Progenitor cell of endocrine pancreas (in vitro differentiated cells): ENCODE measurements around the gene ASAP3. TPM values are rescaled to one million over a fixed set of nuclear protein-coding genes. Genes with fewer than 3 reads are reported as not detected.

Source experiments
- DNase-seq: peaks from one replicate; pipeline ENCODE4 v3.0.0; 2021; ENCODE audit warnings: low spot score; ENCODE audit not compliant: unreplicated experiment
- H3K27ac Mint-ChIP-seq: 2 replicates; pipeline ENCODE4 v1.8.0; 2021; ENCODE audit warnings: mild to moderate bottlenecking, moderate library complexity, mixed read lengths
- H3K27me3 Mint-ChIP-seq: 2 replicates; pipeline ENCODE4 v1.8.0; 2021; ENCODE audit warnings: mixed read lengths
- H3K36me3 Mint-ChIP-seq: 2 replicates; pipeline ENCODE4 v1.8.0; 2022; ENCODE audit warnings: mixed read lengths; ENCODE audit not compliant: insufficient read depth
- H3K4me1 Mint-ChIP-seq: 2 replicates; pipeline ENCODE4 v1.8.0; 2021; ENCODE audit warnings: low read depth, mixed read lengths
- H3K4me3 Mint-ChIP-seq: 2 replicates; pipeline ENCODE4 v1.8.0; 2021; ENCODE audit warnings: low read depth, mild to moderate bottlenecking, moderate library complexity, mixed read lengths
- H3K9me3 Mint-ChIP-seq: 2 replicates; pipeline ENCODE4 v1.8.0; 2021; ENCODE audit warnings: low read depth, mixed read lengths
- total RNA-seq: library from RNA; stranded (reverse); gene quantifications from 2 replicates; pipeline ENCODE4 v1.2.1, GENCODE V29; 2021
- TF ChIP-seq, protein P1 (sequence below): fragments of 200-600 bp; sonication (generic); IDR thresholded peaks from one replicate; pipeline ENCODE4 v1.5.0; 2021; ENCODE audit warnings: antibody characterized with exemption, mild to moderate bottlenecking; ENCODE audit not compliant: unreplicated experiment

The ASAP3 gene
- total RNA-seq, 1 donor from 2014 or later: 67.8 TPM

DNA sequence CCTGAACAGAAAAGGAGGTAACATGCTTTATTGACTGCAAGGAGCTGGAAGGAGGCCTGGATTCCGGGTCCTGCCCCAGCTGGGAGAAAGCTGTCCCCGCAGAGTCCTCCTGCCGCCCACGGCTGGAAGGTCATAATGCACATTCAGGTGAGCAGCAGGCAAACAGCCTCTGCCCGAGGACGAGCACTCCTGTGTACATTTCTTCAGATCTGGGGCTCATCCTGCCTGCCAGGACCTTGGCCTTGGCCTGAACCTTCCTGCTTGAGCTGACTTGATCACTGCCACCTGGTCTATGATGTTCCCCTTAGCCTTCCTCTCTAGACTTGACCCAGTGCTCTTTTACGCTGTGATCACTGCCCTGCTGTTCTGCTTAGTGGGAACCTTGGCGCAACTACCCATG lies 96.5 kb downstream of the ASAP3 start:
- no peaks in the 10 kb centered on the region for H3K4me1 Mint-ChIP-seq
- TF ChIP-seq, protein P1, sequence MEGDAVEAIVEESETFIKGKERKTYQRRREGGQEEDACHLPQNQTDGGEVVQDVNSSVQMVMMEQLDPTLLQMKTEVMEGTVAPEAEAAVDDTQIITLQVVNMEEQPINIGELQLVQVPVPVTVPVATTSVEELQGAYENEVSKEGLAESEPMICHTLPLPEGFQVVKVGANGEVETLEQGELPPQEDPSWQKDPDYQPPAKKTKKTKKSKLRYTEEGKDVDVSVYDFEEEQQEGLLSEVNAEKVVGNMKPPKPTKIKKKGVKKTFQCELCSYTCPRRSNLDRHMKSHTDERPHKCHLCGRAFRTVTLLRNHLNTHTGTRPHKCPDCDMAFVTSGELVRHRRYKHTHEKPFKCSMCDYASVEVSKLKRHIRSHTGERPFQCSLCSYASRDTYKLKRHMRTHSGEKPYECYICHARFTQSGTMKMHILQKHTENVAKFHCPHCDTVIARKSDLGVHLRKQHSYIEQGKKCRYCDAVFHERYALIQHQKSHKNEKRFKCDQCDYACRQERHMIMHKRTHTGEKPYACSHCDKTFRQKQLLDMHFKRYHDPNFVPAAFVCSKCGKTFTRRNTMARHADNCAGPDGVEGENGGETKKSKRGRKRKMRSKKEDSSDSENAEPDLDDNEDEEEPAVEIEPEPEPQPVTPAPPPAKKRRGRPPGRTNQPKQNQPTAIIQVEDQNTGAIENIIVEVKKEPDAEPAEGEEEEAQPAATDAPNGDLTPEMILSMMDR: no peak
- no peak for DNase-seq
- no peaks in the 10 kb centered on the region for H3K9me3 Mint-ChIP-seq
- peaks cover 1% of the 10 kb centered on the region for H3K36me3 Mint-ChIP-seq
- no peak overlapping the region for H3K27ac Mint-ChIP-seq
- H3K4me3 Mint-ChIP-seq: no peak overlapping the region
- H3K27me3 Mint-ChIP-seq: no peaks in the 10 kb centered on the region

- no peaks in the 10 kb centered on the region for H3K4me1 Mint-ChIP-seq
- H3K27ac Mint-ChIP-seq: no peak overlapping the region
- no peak for DNase-seq
- TF ChIP-seq, protein P1: no peak
- H3K27me3 Mint-ChIP-seq: no peaks in the 10 kb centered on the region
- H3K4me3 Mint-ChIP-seq: no peak overlapping the region
- no peaks in the 10 kb centered on the region for H3K9me3 Mint-ChIP-seq
- peaks cover 6% of the 10 kb centered on the region for H3K36me3 Mint-ChIP-seq
Observed at GRCh38 chr1:23385119-23385621, 98.8 kb downstream of the ASAP3 start.

DNA sequence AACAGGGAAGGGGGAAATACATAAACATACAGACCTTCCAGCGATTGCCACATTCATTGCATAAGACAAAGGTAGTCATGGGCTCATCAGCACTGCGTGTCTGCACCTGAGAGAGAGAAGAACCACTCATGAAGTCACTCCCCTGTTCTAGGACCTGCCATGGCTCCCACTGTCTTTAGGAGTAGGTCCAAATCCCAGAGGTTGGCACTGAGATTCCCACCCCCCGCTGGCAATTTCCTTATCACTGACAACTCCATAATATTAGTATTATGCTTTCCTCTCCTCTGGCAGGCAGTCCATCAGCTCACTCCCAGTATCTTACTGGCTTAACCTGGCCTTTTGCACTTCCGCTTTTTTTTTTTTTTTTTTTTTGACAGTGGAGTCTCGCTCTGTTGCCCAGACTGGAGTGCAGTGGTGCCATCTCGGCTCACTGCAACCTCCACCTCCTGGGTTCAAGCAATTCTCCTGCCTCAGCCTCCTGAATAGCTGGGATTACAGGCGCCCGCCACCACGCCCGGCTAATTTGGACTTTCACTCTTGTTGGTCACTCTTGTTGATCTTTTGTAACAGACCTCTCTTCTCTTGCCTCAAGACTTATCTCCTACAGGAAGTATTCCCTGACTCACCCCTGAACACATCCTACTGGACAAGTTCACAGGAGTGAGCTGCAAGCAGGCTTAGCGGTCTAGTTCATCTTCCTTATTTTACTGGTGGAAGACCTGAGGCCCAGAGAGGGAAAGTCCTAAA lies 99.5 kb downstream of the ASAP3 start:
- TF ChIP-seq, protein P1: no peak
- H3K27me3 Mint-ChIP-seq: no peaks in the 10 kb centered on the region
- no peak for DNase-seq
- no peaks in the 10 kb centered on the region for H3K9me3 Mint-ChIP-seq
- no peak overlapping the region for H3K27ac Mint-ChIP-seq
- H3K36me3 Mint-ChIP-seq: peaks cover 6% of the 10 kb centered on the region
- H3K4me3 Mint-ChIP-seq: no peak overlapping the region
- no peaks in the 10 kb centered on the region for H3K4me1 Mint-ChIP-seq

DNA sequence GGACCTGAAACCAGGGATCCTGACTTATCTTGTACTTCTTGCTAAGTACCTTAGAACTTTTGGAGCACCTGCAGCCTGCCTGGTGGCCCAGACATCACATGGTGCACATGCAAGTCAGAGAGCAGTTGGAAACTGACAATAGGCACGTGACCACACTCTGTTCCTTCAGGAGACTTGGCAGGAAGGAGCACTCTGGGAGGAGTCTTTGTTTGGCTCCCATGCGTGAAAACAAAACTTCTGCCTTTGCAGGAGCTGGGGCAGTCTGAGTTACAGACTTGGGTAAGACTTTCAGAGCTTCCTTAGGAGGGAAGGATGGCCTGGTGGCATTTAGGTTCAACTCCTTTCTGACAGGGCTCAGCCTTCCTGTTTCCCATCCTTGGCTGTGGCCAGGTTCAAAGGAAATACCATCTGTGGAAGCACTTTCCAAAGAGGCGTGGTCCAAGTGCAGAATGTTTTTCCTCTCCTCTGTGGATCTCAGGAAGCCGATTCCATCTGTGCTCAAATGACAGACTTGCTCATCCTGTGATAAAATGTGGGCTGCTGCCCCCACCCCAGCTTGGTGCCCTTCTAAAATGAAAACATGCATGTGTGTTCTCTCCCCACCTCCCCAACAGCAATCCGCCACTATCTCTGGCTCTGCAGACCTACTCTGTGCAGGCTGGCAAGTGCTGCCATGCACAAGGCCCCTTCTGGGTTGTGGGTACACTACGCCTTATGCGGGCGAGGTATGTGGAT lies 100.2 kb downstream of the ASAP3 start:
- Mint-ChIP-seq H3K4me3 (no peak overlapping the region), H3K4me1 (no peaks in the 10 kb centered on the region), H3K27ac (no peak overlapping the region), H3K9me3 (no peaks in the 10 kb centered on the region), H3K27me3 (no peaks in the 10 kb centered on the region), H3K36me3 (peaks cover 6% of the 10 kb centered on the region)
- TF ChIP-seq, protein P1: no peak
- DNase-seq: no peak

- Mint-ChIP-seq H3K27ac (no peak overlapping the region), H3K36me3 (peaks cover 6% of the 10 kb centered on the region), H3K27me3 (no peaks in the 10 kb centered on the region), H3K9me3 (no peaks in the 10 kb centered on the region), H3K4me1 (peaks cover 7% of the 10 kb centered on the region), H3K4me3 (no peak overlapping the region)
- DNase-seq: no peak
- TF ChIP-seq, protein P1: no peak
Observed at GRCh38 chr1:23381233-23381885, 102.6 kb downstream of the ASAP3 start.
